ENCODE data around the gene CLIC3.
A peak's percentile ranks its signal among the peaks of the same experiment; 100 is the strongest.

CLIC3 gene

DNA sequence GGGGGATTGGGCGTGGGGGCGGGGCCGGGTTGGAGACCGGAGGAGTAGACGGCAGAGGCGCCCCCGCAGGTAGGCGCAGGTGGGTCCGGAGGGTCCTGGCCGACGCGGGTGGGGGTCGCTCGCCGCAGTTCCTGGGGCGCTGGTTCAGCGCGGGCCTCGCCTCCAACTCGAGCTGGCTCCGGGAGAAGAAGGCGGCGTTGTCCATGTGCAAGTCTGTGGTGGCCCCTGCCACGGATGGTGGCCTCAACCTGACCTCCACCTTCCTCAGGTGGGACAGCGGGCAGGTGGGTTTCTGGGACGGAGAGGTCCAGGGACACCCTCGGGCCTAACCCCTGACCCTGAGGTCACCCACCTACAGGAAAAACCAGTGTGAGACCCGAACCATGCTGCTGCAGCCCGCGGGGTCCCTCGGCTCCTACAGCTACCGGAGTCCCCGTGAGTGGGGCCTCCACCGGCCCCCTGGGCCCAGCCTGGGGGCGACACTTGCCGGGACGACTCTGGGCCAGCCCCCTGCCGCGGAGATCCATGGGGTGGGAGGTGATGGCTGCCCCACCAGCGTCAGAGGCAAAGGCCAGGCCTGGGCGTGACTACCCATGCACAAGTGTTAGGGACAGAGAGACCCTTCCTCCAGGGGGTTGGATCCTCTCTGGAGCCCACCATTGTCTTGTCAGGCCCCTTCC lies 17.4 kb downstream of the CLIC3 start:
- no peak for DNase-seq

DNA sequence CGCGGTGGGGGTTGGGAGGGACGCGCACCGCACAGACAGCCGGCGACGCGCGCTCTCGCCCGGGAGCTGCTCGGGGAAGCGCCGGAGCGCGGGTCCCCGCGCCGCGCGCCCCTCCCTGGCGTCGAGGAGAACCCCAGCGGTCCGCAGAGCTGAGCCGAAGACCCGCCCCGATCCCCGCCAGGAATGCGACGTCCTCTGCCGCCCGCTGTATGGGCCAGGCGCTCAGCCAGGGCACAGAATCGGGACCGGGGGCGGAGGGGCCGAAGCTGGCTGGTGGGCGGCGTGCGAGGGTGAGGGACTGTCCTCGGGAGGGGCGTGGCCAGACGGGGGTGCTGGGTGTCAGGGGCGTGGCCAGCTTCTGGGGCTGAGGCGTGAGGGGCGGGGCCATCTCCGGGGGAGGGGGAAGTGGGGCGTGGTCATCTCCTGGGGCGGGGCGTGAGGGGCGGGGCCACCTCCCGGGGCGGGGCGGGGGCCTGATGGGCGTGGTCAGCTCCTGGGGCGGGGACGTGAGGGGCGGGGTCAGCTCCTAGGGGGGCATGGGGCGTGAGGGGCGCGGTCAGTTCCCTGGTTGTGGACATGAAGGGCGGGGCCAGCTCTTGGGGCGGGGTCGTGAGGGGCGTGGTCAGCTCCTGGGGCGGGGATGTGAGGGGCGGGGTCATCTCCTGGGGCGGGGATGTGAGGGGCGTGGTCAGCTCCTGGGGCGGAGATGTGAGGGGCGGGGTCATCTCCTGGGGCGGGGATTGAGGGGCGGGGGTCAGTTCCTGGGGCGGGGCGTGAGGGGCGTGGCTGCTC lies 18.1 kb downstream of the CLIC3 start:
- peak; percentile 88 for DNase-seq

DNA sequence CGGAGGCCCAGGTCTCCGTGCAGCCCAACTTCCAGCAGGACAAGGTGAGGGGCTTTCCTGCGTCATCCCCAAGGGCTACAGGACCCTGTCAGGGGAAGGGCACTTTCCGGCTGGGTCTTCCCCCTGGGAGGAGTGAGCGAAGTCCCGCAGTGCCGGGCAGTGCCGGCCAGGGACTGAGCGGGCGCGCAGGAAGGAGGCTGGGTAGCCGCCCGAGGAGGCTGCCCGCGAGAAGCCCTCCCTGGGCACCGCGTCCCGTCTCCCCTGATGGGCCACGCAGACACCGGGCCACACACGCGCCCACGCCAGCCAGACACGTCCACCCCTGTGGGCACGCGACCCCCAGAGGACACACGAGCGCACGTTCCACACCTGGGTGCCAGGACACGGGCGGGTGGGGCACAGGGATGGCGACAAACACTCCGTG lies 18.7 kb downstream of the CLIC3 start:
- no peak for DNase-seq

GRCh38 chr9:136977223-136977622 lies 19.1 kb downstream of the CLIC3 start, which contains the start of gene PTGDS:
TSS of gene PTGDS (plus strand) at chr9:136977504. CDS start at chr9:136977579, 75 bp downstream.
- DNase-seq: no peak

- DNase-seq: peak; percentile 96
Measured at GRCh38 chr9:136975644-136976043, 20.7 kb downstream of the CLIC3 start.

- peak; percentile 67 for DNase-seq
Measured at GRCh38 chr9:136974817-136975535, 21.4 kb downstream of the CLIC3 start.

- no peak for DNase-seq
Measured at GRCh38 chr9:136973618-136974617, 22.4 kb downstream of the CLIC3 start.

DNA sequence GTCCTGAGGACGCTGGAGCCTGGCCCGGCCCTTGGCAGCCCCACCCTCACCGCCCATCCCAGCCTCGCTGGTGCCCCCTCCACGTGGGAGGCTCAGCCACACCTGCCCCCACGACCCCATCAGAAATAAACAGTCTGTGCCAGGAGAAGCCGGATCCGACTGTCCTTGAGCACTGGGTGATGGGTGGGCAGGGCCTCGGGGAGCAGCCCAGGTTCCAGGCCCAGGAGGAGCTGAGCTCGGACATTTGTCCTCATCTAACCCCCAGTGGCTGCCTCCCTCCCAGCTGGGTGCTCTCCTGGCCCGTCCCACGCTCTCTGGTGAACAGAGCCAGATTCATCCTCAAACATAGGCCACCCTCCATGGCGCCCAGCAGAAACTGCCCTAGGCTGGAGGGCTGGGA lies 23.6 kb downstream of the CLIC3 start:
- DNase-seq: no peak

DNA sequence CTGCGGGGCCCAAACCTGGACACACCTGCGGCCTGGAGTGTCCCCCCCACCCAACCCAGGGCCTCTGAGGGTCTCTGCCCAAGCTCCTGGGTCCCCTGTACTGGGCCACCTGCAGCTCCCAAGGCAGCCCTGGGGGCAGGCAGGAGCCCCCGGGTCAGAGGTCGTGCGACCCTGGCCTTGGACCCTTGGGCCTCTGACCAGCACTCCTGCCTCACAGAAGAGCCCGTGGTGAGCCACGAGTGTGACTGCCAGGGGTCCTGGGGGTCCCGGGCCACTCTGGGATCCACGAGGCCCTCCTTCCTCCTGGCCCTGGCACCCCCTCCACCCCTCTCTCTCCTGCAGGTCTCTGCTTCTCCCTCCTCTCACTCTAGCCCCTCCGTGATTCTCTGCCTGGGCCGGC lies 24.0 kb downstream of the CLIC3 start:
- DNase-seq: no peak

GRCh38 chr9:136971746-136972145 lies 24.6 kb downstream of the CLIC3 start:
- no peak for DNase-seq

GRCh38 chr9:136970361-136970760 lies 26.0 kb downstream of the CLIC3 start:
- DNase-seq: no peak

DNA sequence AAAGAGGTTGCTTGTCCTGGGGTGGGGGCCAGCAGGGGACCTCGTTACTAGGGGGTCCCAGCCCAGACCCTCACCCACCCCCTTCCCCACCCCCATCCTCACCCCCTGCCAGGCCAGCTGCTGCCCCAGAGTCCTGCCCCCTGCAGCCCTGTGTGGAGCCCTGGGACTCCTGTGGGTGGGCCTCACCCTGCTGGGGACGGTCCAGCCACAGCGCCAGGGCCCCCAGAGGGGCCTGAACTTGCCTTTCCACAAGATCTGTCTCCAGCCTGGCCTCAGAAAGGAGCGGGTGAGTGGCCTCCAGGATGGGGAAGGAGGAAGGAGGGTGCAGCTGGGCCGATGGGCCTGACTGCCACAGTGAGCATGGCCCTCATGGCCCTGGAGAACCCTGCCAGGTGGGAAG lies 26.6 kb downstream of the CLIC3 start:
- DNase-seq: no peak

DNA sequence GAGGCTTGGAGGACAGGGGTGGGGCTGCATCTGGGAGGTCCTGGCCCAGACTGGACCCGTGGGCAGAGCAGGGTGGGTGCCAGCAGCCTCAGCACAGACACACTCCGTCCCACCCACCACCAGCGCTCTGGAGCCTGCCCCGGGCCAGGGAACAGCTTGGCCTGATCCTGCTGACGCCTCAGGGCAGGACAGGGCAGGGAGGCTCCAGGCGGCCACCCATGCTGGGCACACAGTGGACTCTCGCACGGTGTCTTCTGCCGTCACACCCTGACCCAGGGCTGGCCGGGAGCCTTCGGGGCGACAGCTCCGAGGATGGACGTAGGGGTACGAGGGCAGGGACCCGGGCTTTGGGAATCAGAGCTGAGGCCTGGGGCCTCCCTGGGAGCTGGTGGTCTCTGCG lies 27.2 kb downstream of the CLIC3 start:
- no peak for DNase-seq

GRCh38 chr9:136968333-136969127 lies 27.8 kb downstream of the CLIC3 start:
- DNase-seq: no peak

DNA sequence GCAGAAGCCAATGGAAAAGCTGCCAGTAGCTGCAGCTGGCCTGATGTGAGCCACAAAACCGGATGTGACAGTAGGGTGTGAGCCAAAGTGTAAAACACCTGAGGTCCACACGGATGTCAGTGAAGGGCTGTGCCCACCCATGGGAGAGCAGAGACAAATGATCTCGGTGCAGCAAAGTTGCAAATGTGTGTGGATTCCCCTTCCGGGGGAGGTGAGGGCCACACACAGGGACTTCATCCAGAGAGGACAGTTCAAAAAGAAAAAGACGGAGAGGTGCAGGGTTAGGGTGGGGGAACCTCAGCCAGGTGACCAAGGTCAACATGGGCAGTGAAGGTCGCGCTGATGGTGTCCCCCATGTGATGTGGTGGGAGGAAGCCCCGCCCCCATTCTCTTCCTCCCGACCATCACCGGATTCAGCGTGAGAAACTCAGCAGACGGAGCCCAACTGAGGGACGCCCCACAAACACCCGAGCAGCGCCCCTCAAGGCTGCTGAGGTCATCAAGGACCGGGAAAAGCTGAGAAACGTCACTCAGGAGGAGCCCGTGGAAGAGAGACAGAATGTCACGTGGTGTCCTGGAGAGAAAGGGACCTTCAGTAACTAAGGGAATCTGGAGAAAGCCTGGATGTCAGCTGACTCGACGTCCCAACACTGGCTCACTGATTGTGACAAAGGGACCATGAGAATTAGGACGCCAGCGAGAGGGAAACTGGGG lies 30.4 kb downstream of the CLIC3 start:
- DNase-seq: no peak

GRCh38 chr9:136964833-136965422 lies 31.4 kb downstream of the CLIC3 start:
- DNase-seq: no peak

DNA sequence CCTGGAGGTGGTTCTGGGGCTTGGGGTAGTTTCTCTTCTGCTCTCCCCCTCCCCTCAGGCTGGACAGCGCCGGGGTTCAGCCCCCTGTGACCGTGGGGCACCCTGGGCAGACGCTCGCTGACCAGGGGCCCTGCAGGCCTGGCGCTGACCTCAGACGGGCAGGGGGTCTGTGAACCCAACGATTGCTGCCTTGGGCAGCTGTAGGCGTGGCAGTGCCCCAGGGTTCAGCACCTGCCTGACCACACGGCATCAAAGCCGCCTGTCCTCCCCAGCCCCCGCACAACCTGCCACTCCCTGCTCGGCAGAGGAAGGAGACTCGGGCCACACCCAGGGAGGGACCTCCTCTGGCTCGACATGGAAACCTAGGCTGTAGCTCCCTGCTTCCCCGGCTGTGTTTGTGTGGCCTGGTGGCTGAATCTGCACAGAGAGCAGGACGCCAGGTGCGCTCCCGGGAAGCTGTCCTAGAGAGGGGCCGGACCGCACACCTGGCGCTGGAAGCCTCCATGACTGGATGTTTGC lies 32.1 kb downstream of the CLIC3 start:
- peak; percentile 77 for DNase-seq

DNA sequence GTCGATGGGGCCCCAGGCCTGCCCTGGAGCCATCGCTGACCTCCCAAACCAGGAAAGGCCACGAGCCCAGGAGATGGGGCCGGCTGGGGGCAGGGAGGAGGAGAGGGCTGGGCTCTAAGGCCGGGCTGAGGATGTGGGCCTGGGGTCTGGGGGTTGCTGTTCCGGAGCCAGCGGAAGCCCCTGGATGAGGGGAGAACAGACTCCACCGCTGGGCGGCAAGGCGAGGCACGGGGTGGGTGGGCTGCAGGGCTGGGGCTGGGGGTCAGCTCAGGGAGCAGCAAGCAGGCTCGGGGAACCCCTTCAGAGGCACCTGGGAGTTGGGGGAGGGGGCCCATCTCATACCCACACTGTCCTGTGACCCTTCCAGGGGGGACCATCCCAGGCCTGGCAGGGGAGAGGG lies 32.6 kb downstream of the CLIC3 start:
- DNase-seq: no peak

DNA sequence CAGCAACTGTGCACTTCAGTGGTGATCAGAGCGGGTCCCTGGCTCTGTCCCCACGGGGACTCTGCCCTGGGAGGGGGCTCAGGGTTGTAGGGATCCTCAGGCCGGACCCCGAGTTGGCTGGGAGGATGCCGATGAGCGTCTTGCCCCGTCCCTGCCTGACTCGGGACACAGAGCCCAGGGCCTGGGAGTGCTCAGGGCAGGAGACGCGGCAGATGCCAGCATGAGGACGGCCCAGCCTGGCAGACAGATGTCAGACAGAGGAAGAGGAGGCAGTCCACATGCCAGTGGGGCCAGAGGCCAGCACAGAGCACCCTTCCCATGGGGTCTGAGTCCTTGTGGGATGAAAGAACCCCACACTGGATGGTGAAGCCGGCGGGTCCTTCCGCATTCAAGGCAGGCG lies 33.0 kb downstream of the CLIC3 start:
- DNase-seq: no peak

DNA sequence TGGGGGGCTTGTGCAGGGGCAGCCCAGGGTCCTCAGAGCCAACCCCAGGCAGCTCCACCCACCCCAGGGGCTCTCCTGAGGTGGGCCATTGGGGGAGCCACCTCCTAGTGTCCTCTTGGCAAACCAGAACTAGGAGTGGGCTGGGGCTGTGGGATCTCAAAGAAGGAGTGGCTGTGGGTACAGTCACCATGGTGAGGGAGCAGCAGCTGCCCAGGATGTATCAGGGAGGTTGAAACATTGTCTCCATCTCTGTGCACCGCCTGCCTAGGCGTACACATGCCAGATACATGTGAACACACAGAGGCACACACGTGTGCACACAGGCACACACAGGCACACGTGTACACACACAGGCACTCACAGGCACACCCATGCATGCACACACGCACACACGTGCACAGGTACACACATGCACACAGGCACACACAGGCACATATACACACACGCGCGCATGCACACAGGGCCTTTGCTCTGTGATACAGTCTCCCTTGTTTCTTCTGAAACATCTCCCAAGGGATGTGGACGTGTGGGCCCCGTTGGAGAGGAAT lies 33.6 kb downstream of the CLIC3 start:
- DNase-seq: no peak

Data from hematopoietic multipotent progenitor cell treated with erythropoietin and hydrocortisone succinate and interleukin-3 and kit ligand, for 6 days (in vitro differentiated cells).